GM12878 (cell line): ENCODE measurements around the gene TRIM28. TPM values are rescaled to one million over a fixed set of nuclear protein-coding genes. Genes with fewer than 3 reads are reported as not detected.

Experiments
- ATAC-seq: fragments of 200-7000 bp; cut with Tn5 transposase; 3 replicates; pipeline ENCODE4 v1.9.1; 2020; ENCODE audit warnings: mild to moderate bottlenecking, moderate library complexity
- BruUV-seq: library from RNA; stranded (reverse); fragments of 400-500 nt; replicated peaks from 2 replicates; lab custom pipeline; 2021; lab: Mats Ljungman, UMichigan
- CTCF ChIA-PET: fragments of 300-600 bp; sonication (Branson Sonifier 250); formaldehyde crosslinking; extraction: SDS; loops from one replicate; lab custom pipeline; 2021; ENCODE audit warnings: inconsistent platforms; lab: Yijun Ruan, JAX
- POLR2A ChIA-PET: fragments of 350-600 bp; formaldehyde crosslinking; extraction: SDS; loops from one replicate; lab custom pipeline; 2021; ENCODE audit warnings: inconsistent platforms; lab: Charles Lee
- RAD21 ChIA-PET: fragments of 300-600 bp; sonication (Branson Sonifier 250); formaldehyde crosslinking; loops from one replicate; lab custom pipeline; 2023; ENCODE audit warnings: antibody characterized with exemption; ENCODE audit not compliant: unreplicated experiment; lab: Charles Lee
- SMC1A ChIA-PET: fragments of 300-600 bp; sonication (Branson Sonifier 250); formaldehyde crosslinking; loops from one replicate; lab custom pipeline; 2023; ENCODE audit not compliant: unreplicated experiment, uncharacterized antibody; lab: Charles Lee
- DNase-seq: peaks from one replicate; pipeline ENCODE4 v3.0.0-alpha.2; 2011; ENCODE audit warnings: low read depth, low spot score
- FAIRE-seq: peaks from 3 replicates; lab custom pipeline; 2011; peaks lifted over from hg19 to GRCh38; lab: Jason Lieb, UNC
- H2AFZ ChIP-seq: 2 replicates; pipeline ENCODE4 v1.6.0; 2011; ENCODE audit warnings: low read depth, low read length, control low read depth; ENCODE audit not compliant: control insufficient read depth
- H3K27ac ChIP-seq: 2 replicates; pipeline ENCODE4 v1.5.1; 2011; ENCODE audit warnings: control low read depth; ENCODE audit not compliant: control insufficient read depth, insufficient read depth
- H3K27me3 ChIP-seq, 2 experiments: replicated peaks in 1 of 2; 2 replicates each; pipeline versions ENCODE4 v1.6.0 to v1.6.1; 2011; ENCODE audit warnings: low read length in 1 of 2; ENCODE audit not compliant: control insufficient read depth in 2 of 2, insufficient read depth in 2 of 2
- H3K36me3 ChIP-seq, 2 experiments: 2 replicates each; pipeline ENCODE4 v1.5.1; 2011; ENCODE audit warnings: low read length in 1 of 2; ENCODE audit not compliant: control insufficient read depth in 2 of 2, insufficient read depth in 2 of 2
- H3K4me1 ChIP-seq: 2 replicates; pipeline ENCODE4 v1.6.1; 2011; ENCODE audit warnings: mild to moderate bottlenecking, low read length, moderate library complexity, mixed read lengths; ENCODE audit not compliant: control insufficient read depth, insufficient read depth
- H3K4me2 ChIP-seq: 2 replicates; pipeline ENCODE4 v1.6.0; 2011; ENCODE audit warnings: control low read depth; ENCODE audit not compliant: control insufficient read depth, insufficient read depth
- H3K4me3 ChIP-seq: fragments of 200-600 bp; sonication (generic); 2 replicates; pipeline ENCODE4 v1.5.1; 2016
- H3K79me2 ChIP-seq: 2 replicates; pipeline ENCODE4 v1.6.0; 2011; ENCODE audit warnings: low read length; ENCODE audit not compliant: control insufficient read depth, insufficient read depth
- H3K9ac ChIP-seq: 2 replicates; pipeline ENCODE4 v1.8.0; 2011; ENCODE audit warnings: low read length, control low read depth, mixed read lengths; ENCODE audit not compliant: control insufficient read depth, insufficient read depth
- H3K9me3 ChIP-seq: replicated peaks from 3 replicates; pipeline ENCODE4 v1.5.1; 2011; ENCODE audit warnings: mild to moderate bottlenecking, low read length; ENCODE audit not compliant: control insufficient read depth, insufficient read depth
- H4K20me1 ChIP-seq: 2 replicates; pipeline ENCODE4 v1.6.0; 2011; ENCODE audit not compliant: control insufficient read depth, insufficient read depth
- CEBPB ChIP-seq, 2 experiments: fragments of 150-350 bp in 1 of 2; IDR thresholded peaks; 2 replicates each; pipeline ENCODE4 v1.6.1; 2012 to 2014; ENCODE audit warnings: low read depth in 2 of 2, low read length in 2 of 2, borderline replicate concordance in 1 of 2, inconsistent platforms in 1 of 2
- NR2F1 ChIP-seq: fragments of 450-650 bp; conservative IDR thresholded peaks from 2 replicates; pipeline ENCODE4 v1.6.1; 2017; ENCODE audit warnings: mild to moderate bottlenecking
- POLR2A ChIP-seq: IDR thresholded peaks from 2 replicates; pipeline ENCODE4 v1.6.1; 2011; ENCODE audit warnings: low read depth, mild to moderate bottlenecking, low read length
- SUZ12 ChIP-seq: fragments of 200-600 bp; sonication (generic); IDR thresholded peaks from one replicate; pipeline ENCODE4 v1.6.1; 2018; ENCODE audit warnings: antibody characterized with exemption, mild to moderate bottlenecking; ENCODE audit not compliant: unreplicated experiment
- WGBS: methylation state at CpG from one replicate; pipeline ENCODE4 v1.1.6; 2016; ENCODE audit warnings: low lambda C conversion rate; ENCODE audit not compliant: insufficient replicate concordance, insufficient coverage; ENCODE audit errors: missing lambda C conversion rate; 5-methylcytosine and 5-hydroxymethylcytosine counted together
- in situ Hi-C: fragments of 300-500 bp; cut with MboI; formaldehyde crosslinking; loops from 9 replicates; pipeline ENCODE4 v1.14.3; 2018; ENCODE audit warnings: mixed read lengths
- intact Hi-C: fragments of 100-400 bp; cut with micrococcal nuclease; formaldehyde crosslinking; loops from one replicate; pipeline ENCODE4 v1.14.2; 2022; ENCODE audit not compliant: unreplicated experiment
- polyA plus RNA-seq, 11 experiments: library from polyadenylated mRNA; depleted of rRNA in 4 of 11; unstranded in 6 of 11; stranded (reverse) in 5 of 11; fragments of >200 nt; fragmentation: Nextera tagmentation in 4 of 11; fragmentation: Illumina TruSeq in 1 of 11; extraction: Ambion mirVana in 4 of 11; extraction: Trizol in 1 of 11; gene quantifications; 1 replicate in 1 of 11; 2 replicates in 10 of 11; pipeline versions ENCODE4 v1.2.1 to v1.2.3, GENCODE V29; 2011 to 2016; ENCODE audit warnings: inconsistent platforms in 2 of 11, missing spikeins in 2 of 11, low read depth in 1 of 11
- total RNA-seq, 4 experiments: library from RNA; depleted of rRNA in 3 of 4; stranded (reverse); fragments of >200 nt in 3 of 4; fragmentation: Illumina TruSeq in 1 of 4; extraction: Trizol in 1 of 4; gene quantifications; 2 replicates each; pipeline versions ENCODE4 v1.2.1 to v1.2.3, GENCODE V29; 2013 to 2021

Gene TRIM28
- total and polyA plus RNA-seq, 10 of the 15 experiments (the other 5 are each of a cell fraction or from before 2014, with no cell fraction given), result 5.0 to 650 (median 296) TPM

- no peak overlapping the region for H2AFZ ChIP-seq
- ATAC-seq, result no peak
- ChIA-PET CTCF (interaction anchor here (1.1 kb wide), 1 partner anchor 10 kb away, joined by 3 read pairs; the partner anchor contains the start of gene ZBTB45), SMC1A (no interaction called here), RAD21 (no interaction called here), POLR2A (no interaction called here)
- no peak for FAIRE-seq
- H3K9ac ChIP-seq, result no peak overlapping the region
- WGBS, result 66% methylated on average over 11 of the region's 11 CpGs
- no peak overlapping the region for H3K4me2 ChIP-seq
- TF ChIP-seq SUZ12 (no peak), POLR2A (no peak)
- no peaks in the 10 kb centered on the region for H3K36me3 ChIP-seq
- no peak overlapping the region for H3K27ac ChIP-seq
- peaks cover 5% of the 10 kb centered on the region for H3K79me2 ChIP-seq
- no peaks in the 10 kb centered on the region for H4K20me1 ChIP-seq
- no peak overlapping the region for H3K4me3 ChIP-seq
- H3K9me3 ChIP-seq, result no peaks in the 10 kb centered on the region; the same call in 2 of the 3 replicates
- in situ Hi-C loops, result no loop called here
- DNase-seq, result no peak
- H3K27me3 ChIP-seq, result no peaks in the 10 kb centered on the region
- BruUV-seq, result no TSS peak
- H3K4me1 ChIP-seq, result peaks cover 5% of the 10 kb centered on the region
- intact Hi-C loops, result no loop called here
Measured at GRCh38 chr19:58509731-58510083, 34.2 kb upstream of the TRIM28 start.

- BruUV-seq, result no TSS peak
- H3K9ac ChIP-seq, result no peak overlapping the region
- H2AFZ ChIP-seq, result no peak overlapping the region
- H3K4me2 ChIP-seq, result no peak overlapping the region
- intact Hi-C loops, result no loop called here
- in situ Hi-C loops, result no loop called here
- ChIA-PET SMC1A (no interaction called here), POLR2A (no interaction called here), RAD21 (no interaction called here), CTCF (interaction anchor here (1.1 to 1.5 kb wide), 2 partner anchors 10 kb away, joined by 3 to 5 read pairs; partner anchors contain the start of gene ZBTB45)
- 59% methylated on average over 8 of the region's 8 CpGs for WGBS
- no peak overlapping the region for H3K4me3 ChIP-seq
- H3K36me3 ChIP-seq, result no peaks in the 10 kb centered on the region
- H4K20me1 ChIP-seq, result no peaks in the 10 kb centered on the region
- DNase-seq (no peak), ATAC-seq (no peak), FAIRE-seq (no peak)
- H3K9me3 ChIP-seq, result no peaks in the 10 kb centered on the region; the same call in 2 of the 3 replicates
- H3K4me1 ChIP-seq, result peaks cover 8% of the 10 kb centered on the region
- H3K27me3 ChIP-seq, result no peaks in the 10 kb centered on the region
- TF ChIP-seq CEBPB (IDR thresholded peaks at IDR 0.05; ENCODE audit: borderline replicate concordance in 1 of 2, low read depth in 2 of 2, low read length in 2 of 2) (no peak), SUZ12 (no peak), NR2F1 (0 out of 2 replicates have a peak, but pooled peaks have one; percentile 14)
- no peak overlapping the region for H3K27ac ChIP-seq
- peaks cover 9% of the 10 kb centered on the region for H3K79me2 ChIP-seq
Measured at GRCh38 chr19:58510084-58510862, 33.6 kb upstream of the TRIM28 start.
